HG03432 (cell line): ENCODE results near the gene TRPC6.

Experiments used
- ATAC-seq: cut with Tn5 transposase; IDR thresholded peaks from one replicate; pipeline ENCODE4 v1.9.1; 2021; ENCODE audit warnings: mild to moderate bottlenecking, moderate library complexity; ENCODE audit not compliant: unreplicated experiment

TRPC6 gene

DNA sequence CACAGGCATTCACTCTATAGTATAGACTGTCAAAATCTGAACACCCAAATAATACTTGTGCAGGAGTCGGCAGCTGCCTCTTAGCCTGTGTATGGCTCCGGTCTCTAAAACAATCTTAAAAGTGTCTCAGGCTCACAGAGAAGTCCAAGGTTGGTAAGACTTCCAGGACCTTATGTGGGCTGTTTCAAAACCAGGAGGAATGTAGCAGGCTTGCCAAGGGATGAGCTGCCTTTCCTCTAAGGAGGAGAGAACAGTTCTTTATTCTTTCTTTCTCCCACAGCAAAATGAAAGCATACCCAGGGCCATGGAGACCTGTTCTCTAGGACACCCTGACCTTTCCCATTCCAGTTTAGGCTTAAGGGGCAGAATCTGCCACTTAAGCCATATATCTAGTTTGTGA lies 176.5 kb downstream of the TRPC6 start:
- ATAC-seq, result no peak
